Thyroid gland (tissue), 4 donors: Measurements from ENCODE around the gene BOC. TPM values are rescaled to one million over a fixed set of nuclear protein-coding genes. Genes with fewer than 3 reads are reported as not detected.

Experiments
- DNase-seq, 2 donors: peaks; one replicate each; pipeline ENCODE4 v3.0.0-alpha.2; 2019
- H3K27ac ChIP-seq, 3 donors: fragments of 200-600 bp; sonication (generic); 1 replicate in 2 of 3; 2 replicates in 1 of 3; pipeline ENCODE4 v1.5.1; 2016 to 2019; ENCODE audit warnings: mild to moderate bottlenecking in 1 of 3, moderate library complexity in 1 of 3
- H3K27me3 ChIP-seq: fragments of 200-600 bp; sonication (generic); one replicate; pipeline ENCODE4 v1.5.1; 2019
- H3K36me3 ChIP-seq, 2 donors: fragments of 200-600 bp; sonication (generic); one replicate each; pipeline ENCODE4 v1.5.1; 2016 to 2019
- H3K4me1 ChIP-seq, 2 donors: fragments of 200-600 bp; sonication (generic); one replicate each; pipeline ENCODE4 v1.5.1; 2017 to 2019
- H3K4me3 ChIP-seq, 3 donors: fragments of 200-600 bp; sonication (generic); replicated peaks in 1 of 3; 1 replicate in 2 of 3; 2 replicates in 1 of 3; pipeline ENCODE4 v1.5.1; 2016; ENCODE audit warnings: mild to moderate bottlenecking in 1 of 3
- H3K9me3 ChIP-seq: fragments of 200-600 bp; sonication (generic); one replicate; pipeline ENCODE4 v1.5.1; 2017
- POLR2A ChIP-seq, 2 donors: fragments of 450-650 bp; IDR thresholded peaks; one replicate each; pipeline ENCODE4 v1.6.1; 2017; ENCODE audit warnings: antibody characterized with exemption in 2 of 2, mild to moderate bottlenecking in 2 of 2, moderate library complexity in 1 of 2
- WGBS, 2 donors: methylation state at CpG; one replicate each; pipeline ENCODE4 v1.1.5; 2017; 5-methylcytosine and 5-hydroxymethylcytosine counted together
- intact Hi-C: fragments of 100-400 bp; cut with DNase I; formaldehyde crosslinking; loops from one replicate; pipeline ENCODE4 v1.15.1; 2023
- total RNA-seq, 4 donors: library from RNA; depleted of rRNA; stranded (reverse); fragments of >200 nt; gene quantifications; one replicate each; pipeline ENCODE4 v1.2.3, GENCODE V29; 2016
- TF ChIP-seq, protein P1 (sequence below), 6 experiments: fragments of 200-600 bp in 3 of 6; fragments of 450-650 bp in 3 of 6; sonication (generic) in 3 of 6; IDR thresholded peaks; one replicate each; pipeline ENCODE4 v1.5.1; 2016 to 2019; ENCODE audit warnings: antibody characterized with exemption in 6 of 6, mild to moderate bottlenecking in 2 of 6, inconsistent platforms in 1 of 6, moderate library complexity in 1 of 6

Gene BOC
- total RNA-seq, 4 donors from 2014 or later = 40.2 to 68.3 (median 51.2) TPM

- H3K36me3 ChIP-seq = no peaks in the 10 kb centered on the region
- DNase-seq = no peak
- no peaks in the 10 kb centered on the region for H3K9me3 ChIP-seq
- 88 to 91% methylated on average over 2 of the region's 2 CpGs for WGBS, 2 donors
- H3K27me3 ChIP-seq = no peaks in the 10 kb centered on the region
- H3K4me1 ChIP-seq = peaks cover 20 to 30% of the 10 kb centered on the region in 2 donors
- intact Hi-C loops = no loop called here
- TF ChIP-seq POLR2A (IDR thresholded peaks at IDR 0.05) = no peak
- TF ChIP-seq, protein P1, sequence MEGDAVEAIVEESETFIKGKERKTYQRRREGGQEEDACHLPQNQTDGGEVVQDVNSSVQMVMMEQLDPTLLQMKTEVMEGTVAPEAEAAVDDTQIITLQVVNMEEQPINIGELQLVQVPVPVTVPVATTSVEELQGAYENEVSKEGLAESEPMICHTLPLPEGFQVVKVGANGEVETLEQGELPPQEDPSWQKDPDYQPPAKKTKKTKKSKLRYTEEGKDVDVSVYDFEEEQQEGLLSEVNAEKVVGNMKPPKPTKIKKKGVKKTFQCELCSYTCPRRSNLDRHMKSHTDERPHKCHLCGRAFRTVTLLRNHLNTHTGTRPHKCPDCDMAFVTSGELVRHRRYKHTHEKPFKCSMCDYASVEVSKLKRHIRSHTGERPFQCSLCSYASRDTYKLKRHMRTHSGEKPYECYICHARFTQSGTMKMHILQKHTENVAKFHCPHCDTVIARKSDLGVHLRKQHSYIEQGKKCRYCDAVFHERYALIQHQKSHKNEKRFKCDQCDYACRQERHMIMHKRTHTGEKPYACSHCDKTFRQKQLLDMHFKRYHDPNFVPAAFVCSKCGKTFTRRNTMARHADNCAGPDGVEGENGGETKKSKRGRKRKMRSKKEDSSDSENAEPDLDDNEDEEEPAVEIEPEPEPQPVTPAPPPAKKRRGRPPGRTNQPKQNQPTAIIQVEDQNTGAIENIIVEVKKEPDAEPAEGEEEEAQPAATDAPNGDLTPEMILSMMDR (IDR thresholded peaks at IDR 0.05) = no peak
- no peak overlapping the region for H3K4me3 ChIP-seq
- H3K27ac ChIP-seq = no peak overlapping the region
These were observed 33.8 kb upstream of the BOC start for GRCh38 chr3:113177526-113177925.

GRCh38 chr3:113179235-113179824, 32.0 kb upstream of the BOC start:
- Histone ChIP-seq H3K4me3 (no peak overlapping the region), H3K27ac (no peak overlapping the region), H3K9me3 (no peaks in the 10 kb centered on the region), H3K27me3 (no peaks in the 10 kb centered on the region), H3K4me1 (peaks cover 24 to 37% of the 10 kb centered on the region in 2 donors), H3K36me3 (no peaks in the 10 kb centered on the region)
- no peak for DNase-seq
- intact Hi-C loops = no loop called here
- TF ChIP-seq, protein P1 (IDR thresholded peaks at IDR 0.05) = no peak
- no peak for TF ChIP-seq POLR2A (IDR thresholded peaks at IDR 0.05)
- 70 to 85% methylated on average over 4 of the region's 4 CpGs for WGBS, 2 donors

- TF ChIP-seq POLR2A (IDR thresholded peaks at IDR 0.05) = no peak
- TF ChIP-seq, protein P1 (IDR thresholded peaks at IDR 0.05) = no peak
- 83 to 86% methylated on average over 13 of the region's 13 CpGs for WGBS, 2 donors
- no peak overlapping the region for H3K4me3 ChIP-seq
- H3K36me3 ChIP-seq = no peaks in the 10 kb centered on the region
- no peaks in the 10 kb centered on the region for H3K27me3 ChIP-seq
- no peak for DNase-seq
- H3K27ac ChIP-seq = peak overlapping the region in 2 of 3 donors; percentile 12 to 63
- intact Hi-C loops = no loop called here
- H3K9me3 ChIP-seq = no peaks in the 10 kb centered on the region
- H3K4me1 ChIP-seq = peaks cover 8 to 15% of the 10 kb centered on the region in 2 donors
These were observed 27.4 kb upstream of the BOC start for GRCh38 chr3:113183748-113184661.

- H3K27me3 ChIP-seq = no peaks in the 10 kb centered on the region
- H3K4me3 ChIP-seq = no peak overlapping the region
- intact Hi-C loops = no loop called here
- H3K36me3 ChIP-seq = no peaks in the 10 kb centered on the region
- DNase-seq = no peak
- TF ChIP-seq POLR2A (IDR thresholded peaks at IDR 0.05) = no peak
- TF ChIP-seq, protein P1 (IDR thresholded peaks at IDR 0.05) = no peak
- H3K27ac ChIP-seq = no peak overlapping the region
- H3K4me1 ChIP-seq = peaks cover 8 to 15% of the 10 kb centered on the region in 2 donors
- no peaks in the 10 kb centered on the region for H3K9me3 ChIP-seq
These were observed 26.0 kb upstream of the BOC start for GRCh38 chr3:113185194-113185835.
